DOHH2 (cell line): Measurements from ENCODE around the gene CALR.

Experiments used
- CTCF ChIP-seq: fragments of 200-600 bp; sonication (generic); IDR thresholded peaks from one replicate; pipeline ENCODE4 v1.5.1; 2014; ENCODE audit warnings: antibody characterized with exemption, mild to moderate bottlenecking, low read depth, low read length; ENCODE audit not compliant: poor library complexity, severe bottlenecking
- EZH2phosphoT487 ChIP-seq: fragments of 200-600 bp; sonication (generic); IDR thresholded peaks from 2 replicates; pipeline ENCODE4 v1.6.1; 2017; ENCODE audit warnings: borderline replicate concordance, mild to moderate bottlenecking, antibody characterized with exemption, low read length, moderate library complexity, mixed read lengths

DNA sequence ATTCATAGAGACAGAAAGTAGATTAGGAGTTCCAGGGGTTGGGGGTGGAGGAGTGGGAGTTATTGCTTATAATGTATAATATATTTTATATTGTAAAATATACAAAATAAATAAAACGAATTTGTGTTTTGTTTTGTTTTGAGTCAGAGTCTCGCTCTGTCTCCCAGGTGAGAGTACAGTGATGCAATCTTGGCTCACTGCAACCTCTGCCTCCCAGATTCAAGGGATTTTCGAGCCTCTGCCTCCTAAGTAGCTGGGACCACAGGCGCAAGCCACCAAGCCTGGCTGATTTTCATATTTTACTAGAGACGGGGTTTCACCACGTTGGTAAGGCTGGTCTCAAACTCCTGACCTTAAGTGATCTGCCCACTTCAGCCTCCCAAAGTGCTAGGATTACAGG is 21.1 kb downstream of the CALR start:
- TF ChIP-seq CTCF (no peak), EZH2phosphoT487 (no peak)
